HEK293 (cell line): Measurements from ENCODE around the gene CKS1B.

Source experiments
- CTCF ChIP-seq: fragments of 450-650 bp; formaldehyde crosslinking; IDR thresholded peaks from 2 replicates; pipeline ENCODE4 v1.5.1; 2016; ENCODE audit warnings: missing biosample characterization, missing genetic modification characterization
- EGR2 ChIP-seq: fragments of 450-650 bp; formaldehyde crosslinking; IDR thresholded peaks from 2 replicates; pipeline ENCODE4 v1.5.1; 2016; ENCODE audit warnings: low read depth, missing biosample characterization, missing genetic modification characterization
- KLF1 ChIP-seq: fragments of 450-650 bp; formaldehyde crosslinking; IDR thresholded peaks from 2 replicates; pipeline ENCODE4 v1.5.1; 2016; ENCODE audit warnings: missing biosample characterization, missing genetic modification characterization
- KLF17 ChIP-seq: fragments of 450-650 bp; formaldehyde crosslinking; IDR thresholded peaks from 2 replicates; pipeline ENCODE4 v1.5.1; 2016; ENCODE audit warnings: missing biosample characterization, missing genetic modification characterization
- MEIS1 ChIP-seq: sonication (generic); formaldehyde crosslinking; IDR thresholded peaks from 2 replicates; pipeline ENCODE4 v1.8.1; 2022; ENCODE audit warnings: missing genetic modification reagents, mild to moderate bottlenecking, borderline replicate concordance
- SCRT1 ChIP-seq: fragments of 450-650 bp; formaldehyde crosslinking; IDR thresholded peaks from 2 replicates; pipeline ENCODE4 v1.5.1; 2016; ENCODE audit warnings: missing biosample characterization, missing genetic modification characterization, borderline replicate concordance
- YY2 ChIP-seq: fragments of 450-650 bp; formaldehyde crosslinking; IDR thresholded peaks from 2 replicates; pipeline ENCODE4 v1.5.1; 2016; ENCODE audit warnings: missing biosample characterization, missing genetic modification characterization
- ZBTB11 ChIP-seq: fragments of 450-650 bp; formaldehyde crosslinking; conservative IDR thresholded peaks from 2 replicates; pipeline ENCODE4 v1.5.1; 2016; ENCODE audit warnings: low read depth, missing biosample characterization, missing genetic modification characterization
- ZBTB17 ChIP-seq: fragments of 450-650 bp; formaldehyde crosslinking; IDR thresholded peaks from 2 replicates; pipeline ENCODE4 v1.5.1; 2016; ENCODE audit warnings: missing biosample characterization, missing genetic modification characterization
- ZFHX2 ChIP-seq: fragments of 450-650 bp; formaldehyde crosslinking; conservative IDR thresholded peaks from 2 replicates; pipeline ENCODE4 v1.5.1; 2016; ENCODE audit warnings: missing biosample characterization, missing genetic modification characterization
- ZFP3 ChIP-seq: fragments of 450-650 bp; formaldehyde crosslinking; IDR thresholded peaks from 2 replicates; pipeline ENCODE4 v1.5.1; 2016; ENCODE audit warnings: low read depth, missing biosample characterization, missing genetic modification characterization
- ZNF10 ChIP-seq: fragments of 450-650 bp; formaldehyde crosslinking; IDR thresholded peaks from 2 replicates; pipeline ENCODE4 v1.5.1; 2017; ENCODE audit warnings: missing biosample characterization, missing genetic modification characterization
- ZNF138 ChIP-seq: fragments of 450-650 bp; formaldehyde crosslinking; IDR thresholded peaks from 2 replicates; pipeline ENCODE4 v1.5.1; 2016; ENCODE audit warnings: missing biosample characterization, missing genetic modification characterization, borderline replicate concordance
- ZNF157 ChIP-seq: fragments of 450-650 bp; formaldehyde crosslinking; IDR thresholded peaks from 2 replicates; pipeline ENCODE4 v1.5.1; 2016; ENCODE audit warnings: missing biosample characterization, missing genetic modification characterization
- ZNF19 ChIP-seq: fragments of 450-650 bp; formaldehyde crosslinking; IDR thresholded peaks from 2 replicates; pipeline ENCODE4; 2016; ENCODE audit warnings: missing biosample characterization, missing genetic modification characterization, low read depth
- ZNF24 ChIP-seq: fragments of 450-650 bp; formaldehyde crosslinking; IDR thresholded peaks from 2 replicates; pipeline ENCODE4 v1.5.1; 2016; ENCODE audit warnings: missing biosample characterization, missing genetic modification characterization
- ZNF266 ChIP-seq: fragments of 450-650 bp; formaldehyde crosslinking; IDR thresholded peaks from 2 replicates; pipeline ENCODE4 v1.5.1; 2016; ENCODE audit warnings: missing biosample characterization, missing genetic modification characterization, low read depth
- ZNF311 ChIP-seq: fragments of 450-650 bp; formaldehyde crosslinking; IDR thresholded peaks from 2 replicates; pipeline ENCODE4 v1.5.1; 2017; ENCODE audit warnings: missing biosample characterization, missing genetic modification characterization, borderline replicate concordance
- ZNF335 ChIP-seq: fragments of 450-650 bp; formaldehyde crosslinking; conservative IDR thresholded peaks from 2 replicates; pipeline ENCODE4 v1.5.1; 2016; ENCODE audit warnings: missing biosample characterization, missing genetic modification characterization
- ZNF341 ChIP-seq: fragments of 450-650 bp; formaldehyde crosslinking; IDR thresholded peaks from 2 replicates; pipeline ENCODE4; 2016; ENCODE audit warnings: low read depth, missing biosample characterization, missing genetic modification characterization
- ZNF350 ChIP-seq: fragments of 450-650 bp; formaldehyde crosslinking; IDR thresholded peaks from 2 replicates; pipeline ENCODE4 v1.5.0; 2017; ENCODE audit warnings: missing biosample characterization, mild to moderate bottlenecking, missing genetic modification characterization
- ZNF416 ChIP-seq: fragments of 450-650 bp; formaldehyde crosslinking; IDR thresholded peaks from 2 replicates; pipeline ENCODE4 v1.5.1; 2016; ENCODE audit warnings: missing biosample characterization, missing genetic modification characterization
- ZNF48 ChIP-seq: fragments of 450-650 bp; formaldehyde crosslinking; IDR thresholded peaks from 2 replicates; pipeline ENCODE4 v1.5.1; 2016; ENCODE audit warnings: missing biosample characterization, missing genetic modification characterization
- ZNF544 ChIP-seq: fragments of 450-650 bp; formaldehyde crosslinking; IDR thresholded peaks from 2 replicates; pipeline ENCODE4 v1.5.0; 2017; ENCODE audit warnings: missing biosample characterization, missing genetic modification characterization
- ZNF549 ChIP-seq: fragments of 450-650 bp; IDR thresholded peaks from 2 replicates; pipeline ENCODE4 v1.5.1; 2018; ENCODE audit warnings: missing biosample characterization, missing genetic modification characterization, mild to moderate bottlenecking, inconsistent platforms, moderate library complexity
- ZNF555 ChIP-seq: fragments of 450-650 bp; formaldehyde crosslinking; conservative IDR thresholded peaks from 2 replicates; pipeline ENCODE4 v1.5.1; 2017; ENCODE audit warnings: missing biosample characterization, mild to moderate bottlenecking, missing genetic modification characterization, inconsistent platforms
- ZNF580 ChIP-seq: fragments of 450-650 bp; formaldehyde crosslinking; IDR thresholded peaks from 2 replicates; pipeline ENCODE4 v1.5.1; 2016; ENCODE audit warnings: missing biosample characterization, missing genetic modification characterization
- ZNF600 ChIP-seq: fragments of 450-650 bp; formaldehyde crosslinking; IDR thresholded peaks from 2 replicates; pipeline ENCODE4 v1.5.1; 2016; ENCODE audit warnings: missing biosample characterization, missing genetic modification characterization
- ZNF624 ChIP-seq: fragments of 450-650 bp; formaldehyde crosslinking; IDR thresholded peaks from 2 replicates; pipeline ENCODE4 v1.5.1; 2017; ENCODE audit warnings: missing biosample characterization, missing genetic modification characterization
- ZNF660 ChIP-seq: fragments of 450-650 bp; IDR thresholded peaks from 2 replicates; pipeline ENCODE4 v1.5.1; 2018; ENCODE audit warnings: missing biosample characterization, mild to moderate bottlenecking, missing genetic modification characterization
- ZNF692 ChIP-seq: fragments of 450-650 bp; formaldehyde crosslinking; IDR thresholded peaks from 2 replicates; pipeline ENCODE4 v1.5.1; 2016; ENCODE audit warnings: missing biosample characterization, missing genetic modification characterization
- ZNF76 ChIP-seq: fragments of 450-650 bp; formaldehyde crosslinking; IDR thresholded peaks from 2 replicates; pipeline ENCODE4; 2016; ENCODE audit warnings: low read depth, missing biosample characterization, missing genetic modification characterization, borderline replicate concordance
- ZNF837 ChIP-seq: fragments of 450-650 bp; formaldehyde crosslinking; IDR thresholded peaks from 2 replicates; pipeline ENCODE4 v1.5.1; 2016; ENCODE audit warnings: missing biosample characterization, missing genetic modification characterization
- ZXDB ChIP-seq: fragments of 450-650 bp; formaldehyde crosslinking; IDR thresholded peaks from 2 replicates; pipeline ENCODE4 v1.5.1; 2016; ENCODE audit warnings: missing biosample characterization, missing genetic modification characterization

Gene CKS1B

GRCh38 chr1:154970631-154971340 is 3.7 kb upstream of the CKS1B start, which contains the start of gene SHC1 (continued):
- peak; percentile 66; the same call in 1 of the 2 replicates for TF ChIP-seq KLF17 (tag by site-specific recombination)
- no peak for TF ChIP-seq ZNF624
- TF ChIP-seq ZNF10 = no peak
- TF ChIP-seq ZNF660 = no peak
- no peak for TF ChIP-seq CTCF (tag by site-specific recombination)
- TF ChIP-seq ZNF48 (tag by site-specific recombination) = no peak
- no peak for TF ChIP-seq ZFP3 (tag by site-specific recombination)
- no peak for TF ChIP-seq ZNF76
- TF ChIP-seq ZNF580 (tag by site-specific recombination) = no peak
- no peak for TF ChIP-seq ZNF138 (tag by site-specific recombination)
- peak; percentile 36 for TF ChIP-seq EGR2 (tag by site-specific recombination)
- no peak for TF ChIP-seq ZNF157 (tag by site-specific recombination)
- TF ChIP-seq SCRT1 (tag by site-specific recombination) = no peak
- TF ChIP-seq ZNF549 (tag by site-specific recombination) = no peak
- peak; percentile 65; the same call in 1 of the 2 replicates for TF ChIP-seq ZBTB17 (tag by site-specific recombination)
- peak; percentile 53 for TF ChIP-seq ZFHX2 (tag by site-specific recombination)
- TF ChIP-seq MEIS1 (CRISPR knock-in tag) = no peak
- no peak for TF ChIP-seq ZNF555 (tag by site-specific recombination)
- TF ChIP-seq ZNF311 = no peak
- peak; percentile 34; the same call in 1 of the 2 replicates for TF ChIP-seq KLF1 (tag by site-specific recombination)
- peak; percentile 32; the same call in 1 of the 2 replicates for TF ChIP-seq ZNF341 (tag by site-specific recombination)
- TF ChIP-seq ZNF24 (tag by site-specific recombination) = no peak
- TF ChIP-seq ZNF544 (tag by site-specific recombination) = no peak
- TF ChIP-seq ZNF837 (tag by site-specific recombination) = no peak
- TF ChIP-seq ZNF266 = no peak
- 0 out of 2 replicates have a peak, but pooled peaks have one; percentile 35 for TF ChIP-seq ZXDB
- no peak for TF ChIP-seq YY2 (tag by site-specific recombination)
- no peak for TF ChIP-seq ZBTB11
- TF ChIP-seq ZNF335 (tag by site-specific recombination) = no peak
- TF ChIP-seq ZNF600 = no peak
- no peak for TF ChIP-seq ZNF350
- TF ChIP-seq ZNF19 (tag by site-specific recombination) = no peak
- TF ChIP-seq ZNF416 = no peak
- 0 out of 2 replicates have a peak, but pooled peaks have one; percentile 19 for TF ChIP-seq ZNF692
